K562 (cell line): ENCODE measurements around the gene ZBTB24. TPM values are rescaled to one million over a fixed set of nuclear protein-coding genes. Genes with fewer than 3 reads are reported as not detected.

ENCODE experiments used
- BACH1 ChIP-seq: fragments of 200-800 bp; sonication (Bioruptor generic); IDR thresholded peaks from 2 replicates; pipeline ENCODE4 v1.6.1; 2016; ENCODE audit warnings: missing genetic modification characterization, missing compliant biosample characterization
- CHD2 ChIP-seq: IDR thresholded peaks from 2 replicates; pipeline ENCODE4 v1.6.1; 2011; ENCODE audit warnings: low read depth, low read length
- HEY1 ChIP-seq: fragments of 250-450 bp; sonication (Bioruptor Pico); IDR thresholded peaks from 2 replicates; pipeline ENCODE4 v1.5.0; 2020; ENCODE audit warnings: mild to moderate bottlenecking, moderate library complexity, borderline replicate concordance
- MCM3 ChIP-seq: fragments of 450-650 bp; IDR thresholded peaks from 2 replicates; pipeline ENCODE4 v1.6.1; 2016
- NR2C1 ChIP-seq, 2 experiments: fragments of 450-650 bp; IDR thresholded peaks; 2 replicates each; pipeline ENCODE4 v1.6.1; 2017; ENCODE audit warnings: mild to moderate bottlenecking in 2 of 2, antibody characterized with exemption in 1 of 2, inconsistent platforms in 1 of 2, missing compliant biosample characterization in 1 of 2, missing genetic modification characterization in 1 of 2
- PHF20 ChIP-seq: fragments of 450-650 bp; IDR thresholded peaks from 2 replicates; pipeline ENCODE4 v1.6.1; 2018; ENCODE audit not compliant: partially characterized antibody
- RBFOX2 ChIP-seq: fragments of 200-400 bp; formaldehyde crosslinking; IDR thresholded peaks from 2 replicates; pipeline ENCODE4 v1.6.1; 2017; ENCODE audit warnings: low read depth, mild to moderate bottlenecking, low read length, moderate library complexity
- SETDB1 ChIP-seq: IDR thresholded peaks from one replicate; pipeline ENCODE4 v1.6.1; 2012; ENCODE audit warnings: low read length, control low read depth, inconsistent platforms
- SMAD3 ChIP-seq: fragments of 450-650 bp; formaldehyde crosslinking; conservative IDR thresholded peaks from 2 replicates; pipeline ENCODE4 v1.4.0; 2020; ENCODE audit warnings: mild to moderate bottlenecking
- SMAD4 ChIP-seq: fragments of 250-450 bp; sonication (Bioruptor Pico); conservative IDR thresholded peaks from 2 replicates; pipeline ENCODE4 v1.8.0; 2021; ENCODE audit warnings: inconsistent platforms, mild to moderate bottlenecking, moderate library complexity
- SMARCE1 ChIP-seq: fragments of 450-650 bp; IDR thresholded peaks from 2 replicates; pipeline ENCODE4 v1.7.1; 2016; ENCODE audit warnings: mild to moderate bottlenecking
- SRSF1 ChIP-seq: fragments of 200-400 bp; formaldehyde crosslinking; IDR thresholded peaks from 2 replicates; pipeline ENCODE4 v1.6.1; 2017; ENCODE audit warnings: mild to moderate bottlenecking, low read depth, low read length, moderate library complexity
- STAT5B ChIP-seq: fragments of 250-450 bp; sonication (Bioruptor Pico); IDR thresholded peaks from 2 replicates; pipeline ENCODE4 v1.8.0; 2021; ENCODE audit warnings: mild to moderate bottlenecking, inconsistent platforms
- TCF7 ChIP-seq: sonication (generic); IDR thresholded peaks from 2 replicates; pipeline ENCODE4 v1.6.1; 2016; ENCODE audit warnings: antibody characterized with exemption, borderline replicate concordance
- TOE1 ChIP-seq, 2 experiments: fragments of 450-650 bp in 1 of 2; sonication (generic) in 1 of 2; formaldehyde crosslinking in 1 of 2; IDR thresholded peaks; 2 replicates each; pipeline versions ENCODE4 v1.7.1 to v1.8.0; 2016 to 2022; ENCODE audit warnings: borderline replicate concordance in 2 of 2, mild to moderate bottlenecking in 2 of 2, antibody characterized with exemption in 1 of 2, inconsistent platforms in 1 of 2, low read depth in 1 of 2, missing genetic modification reagents in 1 of 2, moderate library complexity in 1 of 2
- ZNF143 ChIP-seq: sonication (generic); formaldehyde crosslinking; IDR thresholded peaks from 2 replicates; pipeline ENCODE4 v1.9.0; 2022; ENCODE audit warnings: mild to moderate bottlenecking, missing genetic modification reagents
- polyA plus RNA-seq, 8 experiments: library from polyadenylated mRNA; depleted of rRNA in 4 of 8; stranded (reverse) in 5 of 8; unstranded in 3 of 8; fragments of >200 nt; fragmentation: Nextera tagmentation in 2 of 8; fragmentation: Illumina TruSeq in 1 of 8; extraction: Ambion mirVana in 2 of 8; extraction: Trizol in 1 of 8; gene quantifications; 2 replicates each; pipeline versions ENCODE4 v1.2.1 to v1.2.3, GENCODE V29; 2011 to 2014; ENCODE audit warnings: inconsistent platforms in 1 of 8, missing spikeins in 1 of 8
- total RNA-seq, 7 experiments: library from RNA; depleted of rRNA in 6 of 7; stranded (reverse); fragments of >200 nt in 6 of 7; fragmentation: Illumina TruSeq in 2 of 7; extraction: Trizol in 2 of 7; gene quantifications; 2 replicates each; pipeline versions ENCODE4 v1.2.1 to v1.2.3, GENCODE V29; 2011 to 2021; ENCODE audit warnings: low replicate concordance in 1 of 7
- TF ChIP-seq, protein P1 (sequence below): fragments of 250-450 bp; sonication (Bioruptor Pico); IDR thresholded peaks from 2 replicates; pipeline ENCODE4 v1.5.0; 2022; ENCODE audit warnings: mild to moderate bottlenecking
- TF ChIP-seq, protein P2 (sequence below): fragments of 250-450 bp; sonication (Bioruptor Pico); IDR thresholded peaks from 2 replicates; pipeline ENCODE4 v1.4.0; 2020; ENCODE audit warnings: mild to moderate bottlenecking
- TF ChIP-seq, protein P3 (sequence below): sonication (generic); formaldehyde crosslinking; IDR thresholded peaks from 2 replicates; pipeline ENCODE4 v1.8.1; 2023; ENCODE audit warnings: mild to moderate bottlenecking, missing genetic modification reagents
- TF ChIP-seq, protein P4 (sequence below): fragments of 450-650 bp; formaldehyde crosslinking; IDR thresholded peaks from 2 replicates; pipeline ENCODE4 v1.4.0; 2022; ENCODE audit warnings: missing genetic modification characterization

The ZBTB24 gene
- total and polyA plus RNA-seq, 9 of the 15 experiments (the other 6 are each of a cell fraction or from before 2014, with no cell fraction given): 2.0 to 16.7 (median 8.3) TPM

DNA sequence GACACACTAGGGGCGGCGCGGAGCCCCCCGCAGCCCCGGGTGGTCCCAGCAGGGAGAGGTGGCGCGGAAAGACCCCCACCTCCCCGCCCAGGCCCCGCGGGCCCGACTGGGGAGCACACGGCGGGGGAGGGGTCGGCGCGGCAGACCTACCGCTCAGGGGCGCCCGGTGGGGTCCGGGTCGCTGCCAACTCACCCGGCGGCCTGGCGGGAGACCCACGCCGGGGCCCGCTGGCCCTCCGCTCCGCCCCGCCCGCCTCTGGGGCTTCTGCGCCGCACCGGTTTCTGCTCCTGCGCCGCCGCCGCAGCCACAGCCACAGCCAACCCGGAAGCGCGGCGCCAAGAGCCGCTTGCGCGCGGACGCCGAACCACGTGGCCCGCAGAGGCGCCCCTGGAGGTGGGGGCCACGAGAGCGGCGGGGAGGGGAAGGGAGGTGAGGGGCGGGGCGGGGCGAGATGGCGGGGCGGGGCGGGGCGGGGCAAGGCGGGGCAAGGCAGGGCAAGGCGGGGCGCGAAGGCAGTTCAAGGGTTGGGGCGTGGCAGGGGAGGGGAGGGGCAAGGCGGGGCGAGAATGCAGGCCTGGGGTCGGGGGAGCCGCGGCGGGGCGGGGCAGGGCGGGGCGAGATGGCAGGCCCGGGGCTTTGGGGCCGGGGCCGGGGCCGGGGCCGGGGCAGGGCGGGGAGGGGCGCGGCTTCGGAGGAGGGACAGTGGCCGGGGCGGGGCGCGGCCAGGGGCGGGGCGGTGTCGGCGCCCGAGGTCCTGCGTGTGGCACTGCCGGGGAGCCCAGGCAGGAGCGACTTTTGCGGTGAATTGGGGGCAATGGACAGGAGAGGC lies at the start of gene ZBTB24 (continued):
- TF ChIP-seq SMARCE1 (no peak), BACH1 (tag) (no peak), CHD2 (no peak), PHF20 (no peak), SMAD3 (CRISPR knock-in tag) (no peak), ZNF143 (no peak), SMAD4 (CRISPR knock-in tag) (peak; percentile 49), SETDB1 (no peak), HEY1 (CRISPR knock-in tag) (no peak), STAT5B (CRISPR knock-in tag) (no peak), TCF7 (no peak), SRSF1 (no peak), TOE1 (IDR thresholded peaks at IDR 0.05; ENCODE audit: borderline replicate concordance) (no peak), TOE1 (CRISPR knock-in tag; IDR thresholded peaks at IDR 0.05; ENCODE audit: borderline replicate concordance, low read depth) (no peak), RBFOX2 (peak; percentile 85), NR2C1 (IDR thresholded peaks at IDR 0.05) (no peak), NR2C1 (tag; IDR thresholded peaks at IDR 0.05) (no peak), MCM3 (no peak)
- TF ChIP-seq, protein P1, sequence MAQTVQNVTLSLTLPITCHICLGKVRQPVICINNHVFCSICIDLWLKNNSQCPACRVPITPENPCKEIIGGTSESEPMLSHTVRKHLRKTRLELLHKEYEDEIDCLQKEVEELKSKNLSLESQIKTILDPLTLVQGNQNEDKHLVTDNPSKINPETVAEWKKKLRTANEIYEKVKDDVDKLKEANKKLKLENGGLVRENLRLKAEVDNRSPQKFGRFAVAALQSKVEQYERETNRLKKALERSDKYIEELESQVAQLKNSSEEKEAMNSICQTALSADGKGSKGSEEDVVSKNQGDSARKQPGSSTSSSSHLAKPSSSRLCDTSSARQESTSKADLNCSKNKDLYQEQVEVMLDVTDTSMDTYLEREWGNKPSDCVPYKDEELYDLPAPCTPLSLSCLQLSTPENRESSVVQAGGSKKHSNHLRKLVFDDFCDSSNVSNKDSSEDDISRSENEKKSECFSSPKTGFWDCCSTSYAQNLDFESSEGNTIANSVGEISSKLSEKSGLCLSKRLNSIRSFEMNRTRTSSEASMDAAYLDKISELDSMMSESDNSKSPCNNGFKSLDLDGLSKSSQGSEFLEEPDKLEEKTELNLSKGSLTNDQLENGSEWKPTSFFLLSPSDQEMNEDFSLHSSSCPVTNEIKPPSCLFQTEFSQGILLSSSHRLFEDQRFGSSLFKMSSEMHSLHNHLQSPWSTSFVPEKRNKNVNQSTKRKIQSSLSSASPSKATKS (CRISPR knock-in tag): no peak
- TF ChIP-seq, protein P2, sequence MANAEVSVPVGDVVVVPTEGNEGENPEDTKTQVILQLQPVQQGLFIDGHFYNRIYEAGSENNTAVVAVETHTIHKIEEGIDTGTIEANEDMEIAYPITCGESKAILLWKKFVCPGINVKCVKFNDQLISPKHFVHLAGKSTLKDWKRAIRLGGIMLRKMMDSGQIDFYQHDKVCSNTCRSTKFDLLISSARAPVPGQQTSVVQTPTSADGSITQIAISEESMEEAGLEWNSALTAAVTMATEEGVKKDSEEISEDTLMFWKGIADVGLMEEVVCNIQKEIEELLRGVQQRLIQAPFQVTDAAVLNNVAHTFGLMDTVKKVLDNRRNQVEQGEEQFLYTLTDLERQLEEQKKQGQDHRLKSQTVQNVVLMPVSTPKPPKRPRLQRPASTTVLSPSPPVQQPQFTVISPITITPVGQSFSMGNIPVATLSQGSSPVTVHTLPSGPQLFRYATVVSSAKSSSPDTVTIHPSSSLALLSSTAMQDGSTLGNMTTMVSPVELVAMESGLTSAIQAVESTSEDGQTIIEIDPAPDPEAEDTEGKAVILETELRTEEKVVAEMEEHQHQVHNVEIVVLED: peak; percentile 89
- TF ChIP-seq, protein P3, sequence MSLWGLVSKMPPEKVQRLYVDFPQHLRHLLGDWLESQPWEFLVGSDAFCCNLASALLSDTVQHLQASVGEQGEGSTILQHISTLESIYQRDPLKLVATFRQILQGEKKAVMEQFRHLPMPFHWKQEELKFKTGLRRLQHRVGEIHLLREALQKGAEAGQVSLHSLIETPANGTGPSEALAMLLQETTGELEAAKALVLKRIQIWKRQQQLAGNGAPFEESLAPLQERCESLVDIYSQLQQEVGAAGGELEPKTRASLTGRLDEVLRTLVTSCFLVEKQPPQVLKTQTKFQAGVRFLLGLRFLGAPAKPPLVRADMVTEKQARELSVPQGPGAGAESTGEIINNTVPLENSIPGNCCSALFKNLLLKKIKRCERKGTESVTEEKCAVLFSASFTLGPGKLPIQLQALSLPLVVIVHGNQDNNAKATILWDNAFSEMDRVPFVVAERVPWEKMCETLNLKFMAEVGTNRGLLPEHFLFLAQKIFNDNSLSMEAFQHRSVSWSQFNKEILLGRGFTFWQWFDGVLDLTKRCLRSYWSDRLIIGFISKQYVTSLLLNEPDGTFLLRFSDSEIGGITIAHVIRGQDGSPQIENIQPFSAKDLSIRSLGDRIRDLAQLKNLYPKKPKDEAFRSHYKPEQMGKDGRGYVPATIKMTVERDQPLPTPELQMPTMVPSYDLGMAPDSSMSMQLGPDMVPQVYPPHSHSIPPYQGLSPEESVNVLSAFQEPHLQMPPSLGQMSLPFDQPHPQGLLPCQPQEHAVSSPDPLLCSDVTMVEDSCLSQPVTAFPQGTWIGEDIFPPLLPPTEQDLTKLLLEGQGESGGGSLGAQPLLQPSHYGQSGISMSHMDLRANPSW (CRISPR knock-in tag): no peak
- TF ChIP-seq, protein P4, sequence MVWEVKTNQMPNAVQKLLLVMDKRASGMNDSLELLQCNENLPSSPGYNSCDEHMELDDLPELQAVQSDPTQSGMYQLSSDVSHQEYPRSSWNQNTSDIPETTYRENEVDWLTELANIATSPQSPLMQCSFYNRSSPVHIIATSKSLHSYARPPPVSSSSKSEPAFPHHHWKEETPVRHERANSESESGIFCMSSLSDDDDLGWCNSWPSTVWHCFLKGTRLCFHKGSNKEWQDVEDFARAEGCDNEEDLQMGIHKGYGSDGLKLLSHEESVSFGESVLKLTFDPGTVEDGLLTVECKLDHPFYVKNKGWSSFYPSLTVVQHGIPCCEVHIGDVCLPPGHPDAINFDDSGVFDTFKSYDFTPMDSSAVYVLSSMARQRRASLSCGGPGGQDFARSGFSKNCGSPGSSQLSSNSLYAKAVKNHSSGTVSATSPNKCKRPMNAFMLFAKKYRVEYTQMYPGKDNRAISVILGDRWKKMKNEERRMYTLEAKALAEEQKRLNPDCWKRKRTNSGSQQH (CRISPR knock-in tag): no peak
